GM19438 (cell line): Measurements from ENCODE around the gene EEF1AKMT4.
A peak's percentile ranks its signal among the peaks of the same experiment; 100 is the strongest.

Experiments used
- ATAC-seq: cut with Tn5 transposase; IDR thresholded peaks from one replicate; pipeline ENCODE4 v1.9.1; 2021; ENCODE audit warnings: low read depth; ENCODE audit not compliant: unreplicated experiment

EEF1AKMT4 gene

GRCh38 chr3:184235381-184236032 is 14.0 kb upstream of the EEF1AKMT4 start:
- ATAC-seq: no peak

GRCh38 chr3:184236033-184236410 is 13.4 kb upstream of the EEF1AKMT4 start:
- no peak for ATAC-seq

DNA sequence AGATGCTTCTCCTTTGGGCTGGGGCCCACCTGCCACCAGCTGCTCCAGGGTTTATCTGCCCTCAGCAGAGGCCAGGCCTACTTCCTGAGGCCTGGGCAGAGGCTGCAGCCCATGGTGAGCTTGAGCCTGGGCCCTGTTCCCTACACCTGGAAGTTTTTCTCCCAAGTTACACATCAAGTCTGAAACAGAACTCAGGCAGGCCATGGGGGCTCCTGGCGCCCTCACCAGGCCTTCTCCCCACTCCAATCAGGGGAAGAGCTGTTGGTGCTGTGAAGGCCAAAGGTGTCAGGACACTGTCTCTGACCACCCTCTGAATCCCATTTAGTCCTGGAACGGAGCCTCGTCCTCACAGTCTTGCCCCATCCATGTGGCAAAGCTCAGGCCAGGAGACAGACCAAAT is 12.8 kb upstream of the EEF1AKMT4 start:
- no peak for ATAC-seq

GRCh38 chr3:184237211-184237610 is 12.3 kb upstream of the EEF1AKMT4 start:
- no peak for ATAC-seq

- no peak for ATAC-seq
Measured at GRCh38 chr3:184237807-184238206, 11.7 kb upstream of the EEF1AKMT4 start.

DNA sequence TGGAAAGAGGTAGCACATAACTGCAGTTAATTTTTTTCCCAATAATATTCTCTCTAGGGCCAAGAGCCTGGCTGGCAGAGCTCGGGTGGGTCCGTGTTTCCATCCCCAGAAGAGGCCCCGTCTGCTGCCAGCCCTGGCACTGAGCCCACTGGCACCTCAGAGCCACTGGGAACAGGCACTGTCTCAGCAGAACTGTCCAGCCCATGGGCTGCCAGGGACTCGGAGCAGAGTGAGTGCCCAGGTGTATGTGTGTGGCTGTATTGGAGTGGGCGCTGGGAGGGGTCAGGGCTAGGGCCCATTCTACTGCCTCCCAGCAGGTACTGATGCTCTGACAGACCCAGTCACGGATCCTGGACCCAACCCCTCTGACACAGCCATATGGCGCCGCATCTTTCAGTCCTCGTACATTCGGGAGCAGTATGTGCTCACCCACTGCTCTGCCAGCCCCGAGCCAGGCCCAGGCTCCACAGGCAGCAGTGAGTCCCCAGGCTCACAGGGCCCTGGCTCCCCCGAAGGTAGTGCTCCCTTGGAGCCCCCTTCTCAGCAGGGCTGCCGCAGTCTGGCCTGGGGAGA is 11.1 kb upstream of the EEF1AKMT4 start:
- ATAC-seq: no peak

GRCh38 chr3:184239221-184239620 is 10.3 kb upstream of the EEF1AKMT4 start:
- no peak for ATAC-seq

DNA sequence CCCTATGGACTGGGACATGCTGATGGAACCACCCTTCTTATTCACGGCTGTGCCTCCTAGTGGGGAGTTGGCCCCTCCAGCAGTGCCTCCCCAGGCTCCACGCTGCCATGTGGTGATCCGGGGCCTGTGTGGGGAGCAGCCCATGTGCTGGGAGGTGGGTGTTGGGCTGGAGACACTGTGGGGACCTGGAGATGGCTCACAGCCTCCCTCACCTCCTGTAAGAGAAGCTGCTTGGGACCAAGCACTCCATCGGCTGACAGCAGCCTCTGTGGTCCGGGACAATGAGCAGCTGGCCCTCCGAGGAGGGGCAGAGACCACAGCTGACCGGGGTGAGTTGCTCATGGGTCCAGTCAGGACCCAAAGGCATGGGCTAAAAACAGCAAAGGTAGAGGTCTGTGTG is 9.8 kb upstream of the EEF1AKMT4 start:
- ATAC-seq: no peak

- no peak for ATAC-seq
Measured at GRCh38 chr3:184240384-184241140, 8.9 kb upstream of the EEF1AKMT4 start.

DNA sequence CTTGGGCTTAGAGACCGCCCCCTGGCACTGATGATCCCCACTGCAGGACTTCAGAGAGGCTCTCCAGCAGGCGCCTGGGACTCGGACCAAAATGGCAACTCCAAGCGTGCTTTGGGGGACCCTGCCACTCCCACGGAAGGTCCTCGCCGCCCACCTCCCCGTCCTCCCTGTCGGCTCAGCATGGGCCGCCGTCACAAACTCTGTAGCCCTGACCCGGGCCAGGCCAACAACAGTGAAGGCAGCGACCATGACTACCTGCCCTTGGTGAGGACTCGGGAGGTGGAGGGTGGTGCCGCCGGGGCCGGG is 8.4 kb upstream of the EEF1AKMT4 start:
- no peak for ATAC-seq

GRCh38 chr3:184241447-184242296 is 7.8 kb upstream of the EEF1AKMT4 start:
- no peak for ATAC-seq

GRCh38 chr3:184242297-184242685 is 7.2 kb upstream of the EEF1AKMT4 start:
- ATAC-seq: no peak

DNA sequence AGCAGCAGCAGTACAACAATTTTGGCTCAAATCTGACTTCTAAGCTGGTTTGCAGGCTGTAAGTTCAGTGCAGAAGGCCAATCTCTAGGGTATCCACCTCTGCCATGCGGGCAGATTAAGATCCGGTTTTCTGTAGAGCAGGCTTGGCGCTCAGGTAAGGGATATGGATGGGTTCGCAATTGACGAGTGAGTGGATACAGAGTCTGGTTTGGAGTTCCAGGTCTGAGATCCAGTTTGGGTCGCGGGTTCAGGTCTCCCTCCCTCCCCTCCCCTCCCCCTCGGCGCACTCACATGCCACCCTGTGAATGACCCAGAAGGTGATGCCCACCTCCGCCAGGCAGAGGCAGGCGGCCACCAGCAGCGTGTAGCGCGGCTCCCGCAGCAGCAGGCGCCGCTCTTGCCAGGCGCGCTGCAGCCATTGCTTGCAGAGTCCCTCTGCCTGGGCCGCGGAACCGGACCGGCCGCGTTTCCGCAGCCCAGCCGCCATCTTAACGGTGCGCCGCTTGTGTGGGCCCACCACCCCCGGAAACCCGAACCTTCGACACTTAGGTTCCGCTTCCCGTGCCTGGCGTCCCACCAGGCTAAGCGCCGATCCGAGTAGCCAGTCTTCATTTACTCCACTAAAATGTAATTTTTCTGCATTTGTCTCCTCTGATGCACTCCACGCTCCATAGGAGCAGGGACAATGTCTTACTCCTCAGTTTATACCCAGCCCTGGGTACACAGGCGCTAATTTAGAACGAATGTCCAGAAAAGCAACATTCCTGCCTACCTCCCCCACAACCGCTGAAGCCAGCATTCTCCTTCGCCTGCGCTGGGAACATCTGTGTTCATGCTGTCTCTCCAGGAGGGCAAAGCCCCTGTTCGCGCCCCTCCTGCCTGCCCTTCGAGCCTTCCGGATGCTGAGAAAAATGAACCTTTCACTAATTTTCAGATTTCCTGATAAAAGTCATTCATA is 739 bp upstream of the EEF1AKMT4 start, which contains the start of gene ALG3:
Gene ALG3 (minus strand): TSS at position 509 of the 958 bp plus-strand sequence. CDS start 22 bp downstream, at position 487.
- peak; percentile 57 for ATAC-seq

DNA sequence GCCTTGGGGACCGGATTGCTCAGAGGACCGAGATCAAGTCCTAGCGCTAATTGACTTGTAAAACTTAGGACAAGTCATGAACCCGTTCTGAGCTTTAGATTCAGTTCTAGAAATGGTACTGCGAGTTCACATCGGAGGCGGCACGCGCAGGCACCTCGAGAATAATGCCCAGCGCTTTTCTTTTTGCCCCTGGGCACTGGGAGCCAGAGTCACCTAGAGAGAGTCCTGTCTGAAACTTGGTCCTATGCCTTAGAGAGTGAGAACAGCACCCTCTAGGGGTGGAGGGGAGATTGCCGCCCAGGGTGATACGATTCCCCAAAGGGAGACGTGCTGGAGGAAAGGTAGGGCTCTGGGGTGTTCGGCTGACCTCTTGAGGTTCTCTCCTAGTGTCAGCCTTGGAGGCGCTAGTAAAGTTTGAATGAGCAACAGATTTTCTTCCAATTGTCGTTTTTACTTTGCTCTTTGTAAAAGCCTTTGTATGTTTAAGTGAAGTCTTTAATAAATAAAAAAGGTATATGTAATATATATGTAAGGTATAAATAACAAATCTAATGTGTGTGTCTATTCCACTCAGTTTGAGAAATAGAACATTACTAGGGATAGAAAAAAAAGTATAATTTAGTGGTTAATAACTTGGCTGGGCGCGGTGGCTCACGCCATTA is 826 bp downstream of the EEF1AKMT4 start:
- ATAC-seq: peak; percentile 64

DNA sequence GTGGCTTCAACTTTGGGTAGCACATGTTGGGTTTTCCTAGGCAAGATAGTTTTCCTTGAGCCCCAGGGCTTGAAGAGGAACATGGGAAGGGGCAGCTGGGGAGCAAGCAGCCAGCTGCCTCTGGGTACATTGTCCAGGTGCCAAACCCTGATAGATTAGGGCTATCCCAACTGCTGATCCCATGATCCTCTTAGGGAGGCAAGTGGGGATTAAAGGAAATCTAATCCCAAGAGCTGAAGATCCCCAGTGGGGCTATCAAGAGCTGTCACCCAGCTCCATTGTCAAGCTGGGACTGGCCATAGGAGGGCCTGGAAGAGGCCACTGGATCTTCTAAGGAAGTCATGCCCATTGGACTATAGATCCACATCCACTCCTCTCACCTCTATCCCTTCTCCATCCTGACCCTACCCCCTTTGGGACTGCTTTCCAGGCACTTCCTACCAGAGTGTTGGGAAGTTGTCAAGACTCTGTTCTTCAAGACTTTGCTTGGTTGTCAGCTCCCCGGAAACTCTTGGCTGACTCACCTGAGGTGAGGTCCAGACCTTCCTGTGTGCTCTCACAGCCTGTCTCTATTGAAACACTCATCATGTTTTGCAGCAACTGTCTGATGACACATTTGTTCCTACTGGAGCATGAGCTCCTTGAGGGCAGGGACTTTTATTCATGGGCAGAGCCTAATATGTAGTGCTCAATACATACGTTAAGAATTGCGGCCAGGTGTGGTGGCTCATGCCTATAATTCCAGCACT is 6.0 kb downstream of the EEF1AKMT4 start:
- ATAC-seq: no peak

- ATAC-seq: no peak
Measured at GRCh38 chr3:184257083-184257915, 7.8 kb downstream of the EEF1AKMT4 start.

DNA sequence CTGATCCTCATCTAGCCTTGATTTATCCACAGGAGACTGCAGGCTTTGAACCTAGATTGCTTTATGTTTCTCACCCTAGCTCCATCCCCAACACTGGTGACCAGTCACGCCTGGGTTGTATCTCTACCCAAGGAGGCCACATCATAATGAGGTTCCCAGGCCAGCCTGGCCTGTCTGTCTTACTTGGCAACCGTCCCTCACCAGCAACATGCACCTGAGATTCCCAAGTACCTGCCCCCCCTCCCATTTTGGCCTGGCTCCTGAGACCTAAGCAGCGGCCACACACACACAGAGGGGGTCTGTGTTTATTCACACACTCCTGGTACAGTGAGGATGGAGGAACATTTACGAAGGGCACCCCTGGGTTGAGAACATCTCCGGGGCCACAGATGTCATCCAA is 9.5 kb downstream of the EEF1AKMT4 start:
- ATAC-seq: no peak

GRCh38 chr3:184259396-184259877 is 10.0 kb downstream of the EEF1AKMT4 start:
- ATAC-seq: no peak
